DMS53 (cell line): ENCODE results near the gene RCE1.

Experiments
- DNase-seq: peaks from one replicate; lab custom pipeline; 2025; lab: John Stamatoyannopoulos, UW

Gene RCE1

DNA sequence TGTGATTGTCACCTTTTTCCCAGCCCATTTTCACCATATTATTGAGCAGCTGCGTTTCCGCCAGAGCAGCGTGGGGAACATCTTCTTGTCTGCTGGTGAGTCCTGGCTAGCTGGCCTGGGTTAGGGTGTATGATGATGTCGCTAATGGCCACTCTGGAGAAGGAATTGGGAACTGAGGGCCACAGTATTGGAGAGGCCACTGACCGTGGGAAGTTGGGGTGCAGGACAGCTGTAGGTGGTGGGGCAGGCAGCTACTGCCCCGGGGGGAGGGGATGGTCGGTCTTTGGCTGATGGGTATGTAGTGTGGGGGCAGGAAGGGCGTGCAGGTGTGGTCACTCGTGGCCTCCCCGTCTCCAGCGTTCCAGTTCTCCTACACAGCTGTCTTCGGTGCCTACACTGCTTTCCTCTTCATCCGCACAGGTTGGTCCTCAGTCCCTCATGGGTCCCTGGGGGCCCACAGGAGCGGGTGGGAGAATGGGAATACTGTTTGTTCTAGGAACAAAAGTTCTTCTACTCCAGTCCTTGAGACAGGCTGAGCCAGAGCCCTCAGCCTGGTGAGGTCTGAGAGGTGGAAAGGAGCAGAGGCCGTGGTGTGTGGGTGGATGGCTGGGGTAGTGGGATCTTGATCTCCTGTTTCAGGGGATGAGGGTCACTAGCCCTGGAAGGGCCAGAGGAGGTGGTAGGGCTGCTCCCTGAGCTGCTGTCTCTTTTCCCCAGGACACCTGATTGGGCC is 2.1 kb downstream of the RCE1 start:
- DNase-seq, result no peak

DNA sequence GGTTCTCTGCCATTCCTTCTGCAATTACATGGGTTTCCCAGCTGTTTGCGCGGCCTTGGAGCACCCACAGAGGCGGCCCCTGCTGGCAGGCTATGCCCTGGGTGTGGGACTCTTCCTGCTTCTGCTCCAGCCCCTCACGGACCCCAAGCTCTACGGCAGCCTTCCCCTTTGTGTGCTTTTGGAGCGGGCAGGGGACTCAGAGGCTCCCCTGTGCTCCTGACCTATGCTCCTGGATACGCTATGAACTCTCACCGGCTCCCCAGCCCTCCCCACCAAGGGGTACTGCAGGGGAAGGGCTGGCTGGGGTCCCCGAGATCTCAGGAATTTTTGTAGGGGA is 2.6 kb downstream of the RCE1 start:
- DNase-seq, result no peak

DNA sequence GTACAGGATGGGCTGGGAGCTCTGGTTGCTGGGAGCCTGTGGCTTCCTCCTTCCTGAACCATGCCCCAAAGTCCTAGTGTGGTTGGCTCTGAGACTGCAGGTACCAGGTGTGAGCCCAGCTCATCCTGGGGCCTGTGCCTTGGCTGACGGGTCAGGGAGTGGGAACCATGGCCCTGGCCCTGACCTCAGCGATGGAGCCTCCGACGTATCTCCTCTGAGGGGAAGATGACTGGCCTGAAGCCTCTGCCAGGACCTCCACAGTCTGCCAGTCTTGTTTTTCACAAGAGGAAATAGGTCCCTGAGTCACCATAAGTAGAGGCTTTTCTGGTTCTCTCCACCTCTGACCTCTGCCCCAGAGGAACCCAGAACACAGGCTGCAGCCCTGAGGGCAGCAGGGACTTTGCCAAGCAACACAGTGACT is 3.4 kb downstream of the RCE1 start:
- DNase-seq, result no peak

DNA sequence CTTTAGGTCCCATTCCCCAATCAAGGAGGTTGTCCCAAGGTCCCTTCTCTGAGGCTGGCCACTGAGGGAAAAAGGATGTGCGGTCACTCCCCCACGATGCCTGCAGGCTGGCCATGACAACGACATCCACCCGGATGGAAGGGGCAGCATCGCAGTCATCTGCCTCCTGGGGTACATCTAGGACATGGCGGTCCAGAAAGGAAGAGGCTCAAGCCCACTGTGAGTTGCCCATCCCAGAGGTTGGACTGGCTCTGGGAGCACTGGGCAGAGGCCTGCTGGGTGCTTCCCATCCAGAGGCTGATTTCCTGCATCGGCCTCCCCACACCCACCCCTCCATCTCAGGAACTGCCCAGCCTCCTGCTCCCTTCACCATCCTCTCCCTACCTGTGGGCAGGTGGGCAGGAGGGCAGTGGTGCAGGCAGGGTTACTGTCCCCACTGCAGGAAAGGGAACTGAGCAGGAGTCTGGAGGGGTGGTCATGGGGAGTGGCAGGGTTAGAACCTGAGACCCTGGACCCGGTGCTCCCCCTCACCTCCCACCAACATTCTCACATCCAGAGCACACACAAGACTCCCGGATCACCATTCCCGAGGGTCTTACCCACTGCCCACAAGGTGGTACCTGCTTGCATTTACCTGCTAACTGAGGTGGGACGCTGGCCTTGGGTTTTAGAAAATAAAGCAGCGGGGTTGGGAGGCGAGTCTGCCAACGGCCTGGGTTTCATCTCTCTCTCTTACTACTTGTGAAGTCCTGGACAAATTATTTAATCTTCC is 4.4 kb downstream of the RCE1 start:
- DNase-seq, result no peak

DNA sequence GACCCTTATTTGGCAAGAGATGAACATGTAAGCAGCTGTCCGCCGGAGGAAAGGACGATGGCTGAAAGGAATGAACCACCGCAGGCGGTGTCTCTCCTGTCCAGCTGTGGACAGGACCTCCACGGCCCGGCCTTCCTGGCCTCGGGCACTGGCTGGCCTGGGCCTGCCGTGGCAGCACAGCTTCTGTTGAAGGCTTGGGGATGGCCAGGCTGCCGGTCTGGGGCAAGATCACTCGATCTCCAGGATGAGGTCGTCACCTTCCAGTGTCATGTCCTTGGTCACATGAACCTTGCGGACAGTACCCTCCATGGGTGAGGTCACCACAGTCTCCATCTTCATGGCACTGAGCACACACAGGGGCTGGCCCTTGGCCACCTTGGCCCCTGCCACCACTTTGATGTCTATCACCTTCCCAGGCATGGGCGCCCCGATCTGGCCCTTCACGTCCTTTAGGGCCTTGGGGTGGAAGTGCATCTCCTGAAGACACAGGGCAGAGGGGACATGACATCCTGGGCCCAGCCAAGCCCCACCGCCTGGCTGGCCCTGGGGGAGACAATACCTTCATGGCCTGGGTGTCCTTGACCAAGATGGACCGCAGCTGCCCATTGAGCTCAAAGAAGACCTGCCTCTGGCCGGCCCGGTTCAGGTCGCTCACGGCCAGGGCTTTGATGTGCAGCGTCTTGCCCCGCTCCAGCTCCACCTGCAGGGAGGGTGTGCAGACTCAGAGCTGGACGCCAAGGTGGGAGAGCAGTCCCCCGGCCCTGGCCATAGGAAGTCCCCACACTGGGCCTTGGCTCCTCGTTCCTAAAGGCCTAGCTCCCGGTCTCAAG is 5.6 kb downstream of the RCE1 start:
- DNase-seq, result no peak

DNA sequence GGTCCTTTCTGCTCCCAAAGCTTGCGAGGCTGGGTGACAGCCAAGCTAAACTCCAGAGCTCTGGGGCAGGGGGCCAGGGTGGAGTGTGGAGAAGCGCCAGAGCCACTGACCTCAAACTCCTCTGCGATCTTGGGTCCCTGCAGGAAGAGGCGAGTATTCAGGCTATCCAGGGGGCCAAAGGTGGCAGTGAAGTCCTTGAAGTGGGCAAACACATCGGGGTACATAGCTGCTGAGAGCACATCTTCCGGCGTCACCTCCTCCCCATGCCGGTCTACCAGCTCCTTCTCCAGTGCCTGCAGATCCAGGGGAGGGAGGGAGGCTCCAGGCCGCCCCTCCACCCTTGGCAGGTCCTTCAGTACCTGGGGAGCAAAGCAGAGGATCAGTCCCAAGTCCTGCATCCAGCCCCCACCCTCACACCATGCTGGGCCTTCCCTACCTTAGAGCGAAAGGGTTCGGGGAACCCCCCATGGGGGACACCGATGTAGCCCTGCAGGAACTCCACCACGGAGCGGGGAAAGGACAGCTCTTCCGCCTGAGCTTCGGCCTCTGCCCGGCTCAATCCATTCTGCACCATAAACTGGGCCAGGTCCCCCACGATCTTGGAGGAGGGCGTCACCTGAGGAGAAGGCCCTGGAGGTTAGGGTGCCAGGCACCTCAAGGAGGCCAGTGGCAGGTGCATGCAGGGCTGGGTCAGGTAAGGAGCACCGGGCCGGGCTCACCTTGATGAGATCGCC is 6.4 kb downstream of the RCE1 start:
- no peak for DNase-seq

DNA sequence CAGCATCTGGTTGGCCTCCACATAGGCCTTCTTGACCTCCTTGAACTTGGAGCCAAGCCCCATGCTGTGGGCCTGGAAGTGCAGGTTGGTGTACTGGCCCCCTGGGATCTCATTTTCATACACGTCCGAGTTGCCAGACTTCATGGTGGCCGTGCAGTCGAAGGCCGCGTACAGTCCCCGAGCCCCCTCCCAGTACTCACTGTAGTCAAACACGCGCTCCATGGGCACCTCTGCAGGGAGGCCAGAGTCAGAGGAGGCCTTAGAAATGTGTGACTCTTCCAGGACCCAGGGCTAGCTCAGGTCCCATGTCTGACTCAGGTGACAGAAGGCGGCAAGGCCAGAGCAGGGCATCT is 7.0 kb downstream of the RCE1 start:
- no peak for DNase-seq

DNA sequence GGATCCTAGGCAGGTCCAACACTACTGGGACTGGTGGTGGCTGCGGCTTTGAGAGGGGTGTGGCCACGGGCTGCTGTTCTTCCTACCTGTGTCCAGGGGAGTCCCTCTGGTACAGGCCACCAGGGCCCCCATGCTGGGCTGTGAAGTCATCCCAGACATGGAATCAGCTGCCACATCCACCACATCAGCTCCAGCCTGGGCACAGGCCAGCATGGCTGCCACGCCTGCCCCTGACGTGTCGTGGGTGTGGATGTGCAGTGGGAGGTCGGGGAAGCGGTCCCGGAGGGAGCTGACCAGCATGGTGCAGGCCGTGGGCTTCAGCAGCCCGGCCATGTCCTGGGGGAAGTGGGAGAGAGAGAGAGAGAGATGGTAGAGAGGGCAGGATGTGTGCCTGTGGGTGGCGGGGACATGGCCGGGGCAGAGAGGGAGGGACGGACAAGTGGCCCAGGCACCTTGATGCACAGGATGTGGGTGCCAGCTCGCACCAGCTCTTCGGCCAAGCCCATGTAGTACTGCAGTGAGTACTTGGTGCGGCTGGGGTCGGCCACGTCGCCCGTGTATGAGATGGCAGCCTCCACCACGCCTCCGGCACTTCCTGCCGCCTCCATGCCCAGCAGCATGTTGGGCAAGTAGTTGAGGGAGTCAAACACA is 7.5 kb downstream of the RCE1 start:
- DNase-seq, result no peak

DNA sequence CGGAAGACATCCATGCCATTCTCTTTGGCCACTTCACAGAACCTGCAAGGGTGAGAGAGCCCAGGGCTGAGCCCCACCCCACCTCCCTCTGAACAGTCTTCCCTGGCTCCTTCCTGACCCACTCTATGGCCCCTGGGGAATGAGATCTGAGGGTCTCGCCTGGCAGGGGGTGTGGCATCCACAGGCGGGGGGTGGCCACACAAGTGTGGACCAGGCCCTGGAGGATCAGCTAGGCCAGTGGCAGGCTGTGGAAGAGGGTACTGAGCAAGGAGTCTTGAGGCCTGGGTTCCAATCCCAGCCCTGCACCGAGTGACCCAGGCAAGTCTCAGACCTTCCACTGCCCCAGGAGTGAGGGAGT is 8.0 kb downstream of the RCE1 start:
- no peak for DNase-seq

DNA sequence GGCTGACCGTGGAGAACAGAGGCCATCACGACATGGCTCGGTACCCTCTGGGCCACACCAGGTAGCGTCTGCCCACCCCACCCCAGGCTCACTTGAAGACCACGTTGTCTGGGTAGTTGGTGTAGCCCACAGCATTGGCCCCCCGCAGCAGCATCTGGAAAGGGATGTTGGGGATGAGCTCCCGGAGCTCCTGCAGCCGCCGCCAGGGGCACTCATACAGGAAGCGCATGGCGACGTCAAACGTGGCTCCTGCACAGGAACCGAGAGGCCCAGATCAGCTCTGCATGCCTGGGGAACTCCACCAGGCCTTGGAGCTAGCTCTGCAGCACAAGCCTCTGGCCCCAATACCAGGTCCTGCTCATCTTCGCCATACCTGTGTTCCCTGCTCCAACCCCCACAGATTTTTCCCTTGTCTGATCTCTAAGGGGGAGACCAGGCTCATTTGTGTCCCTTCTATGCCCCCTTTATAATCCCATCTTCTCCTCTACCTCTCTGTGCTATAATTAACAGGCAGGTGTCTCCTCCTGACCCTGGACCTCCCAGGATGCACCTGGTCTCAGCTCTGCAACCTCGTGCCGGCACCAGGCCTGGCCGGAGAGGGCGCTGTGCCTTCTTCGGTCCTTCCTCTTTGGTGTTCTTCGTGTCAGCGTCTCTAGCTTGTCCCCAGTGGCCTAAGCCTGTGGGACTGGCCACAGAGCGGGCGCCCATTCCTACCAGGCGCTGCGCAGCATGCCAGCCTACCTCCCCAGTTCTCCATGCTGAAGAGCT is 8.6 kb downstream of the RCE1 start:
- DNase-seq, result peak; percentile 58

DNA sequence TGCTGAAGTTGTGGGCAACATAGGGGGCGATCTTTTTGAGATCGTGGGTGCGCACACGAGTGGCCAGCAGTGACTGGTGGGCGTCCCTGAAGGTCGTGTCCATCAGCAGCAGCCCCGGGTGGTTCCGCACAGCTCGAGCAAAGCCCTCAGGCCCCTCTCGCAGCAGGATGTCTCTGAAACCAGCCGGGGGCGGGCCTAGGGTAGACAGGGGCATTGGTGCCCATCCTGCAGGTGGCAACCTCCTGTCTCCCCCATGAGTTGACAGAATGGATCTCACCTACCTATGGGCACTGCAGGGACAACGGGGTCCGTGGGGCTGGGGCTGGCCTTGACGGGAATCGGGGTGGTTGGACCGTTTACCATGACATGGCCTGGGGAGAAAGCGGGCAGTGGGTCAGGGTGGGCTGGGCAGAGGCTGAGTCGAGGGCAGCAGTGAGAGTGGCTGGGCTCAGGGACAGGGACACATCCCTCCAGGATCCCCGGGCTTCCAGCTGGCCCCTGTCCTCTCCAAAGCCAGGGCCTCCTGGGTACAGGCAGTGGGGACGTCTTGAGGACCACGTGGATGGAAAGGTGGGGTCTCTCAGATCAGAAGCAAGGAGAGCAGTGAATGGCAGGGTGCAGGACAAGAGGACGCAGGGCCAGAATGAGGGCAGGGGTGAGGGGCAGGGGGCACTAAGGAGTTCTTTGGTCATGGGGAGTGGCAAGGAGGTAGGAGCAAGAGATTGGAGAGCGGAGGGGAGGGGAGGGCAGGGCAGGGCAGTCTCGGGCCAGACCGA is 9.4 kb downstream of the RCE1 start:
- no peak for DNase-seq

DNA sequence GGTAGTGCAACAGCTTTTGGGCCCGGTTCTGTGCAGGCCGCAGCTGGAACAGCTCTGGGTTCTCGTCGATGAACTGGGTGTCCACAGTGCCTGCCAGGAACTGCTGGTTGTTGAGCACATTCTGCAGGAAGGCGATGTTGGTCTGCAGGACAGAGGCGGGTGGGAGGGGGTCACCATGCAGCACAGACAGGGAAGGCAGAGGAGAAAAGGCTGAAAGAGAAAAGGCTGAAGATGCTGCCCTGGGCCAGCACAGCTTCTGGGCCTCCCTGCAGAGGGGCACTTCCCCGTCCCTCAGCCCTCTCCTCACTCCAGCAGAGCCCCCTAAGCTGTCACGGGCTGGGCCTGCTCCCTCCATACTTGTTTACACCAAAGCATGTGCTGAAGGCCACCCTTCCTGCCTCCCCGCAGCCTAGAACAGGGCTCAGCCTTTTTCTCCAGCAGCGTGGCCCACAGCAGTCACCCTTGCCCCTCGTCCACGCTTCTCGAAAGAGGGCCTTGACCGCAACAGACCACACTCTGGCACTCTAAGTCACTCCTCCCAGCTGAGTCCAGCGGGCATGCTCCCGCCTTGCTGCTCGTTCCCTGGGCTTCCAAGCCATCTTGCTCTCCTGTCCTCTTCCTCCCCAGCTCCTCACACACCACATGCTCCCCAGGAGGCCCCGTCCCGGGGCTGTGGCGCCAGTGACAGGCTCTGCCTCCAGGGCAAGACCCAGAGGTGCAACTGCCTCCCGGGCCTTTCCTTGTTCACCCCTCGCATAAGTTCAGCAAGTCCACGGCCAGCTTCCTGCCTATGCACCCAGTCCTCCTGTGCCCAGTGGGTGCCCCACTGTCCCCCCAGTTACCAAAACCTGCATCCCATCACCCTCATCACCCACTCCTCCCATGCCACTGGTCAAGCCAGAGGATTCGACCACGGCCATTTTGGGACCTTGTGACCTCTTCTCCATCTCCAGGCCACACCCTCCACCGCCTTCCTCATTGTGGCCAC is 10.3 kb downstream of the RCE1 start:
- DNase-seq, result no peak

DNA sequence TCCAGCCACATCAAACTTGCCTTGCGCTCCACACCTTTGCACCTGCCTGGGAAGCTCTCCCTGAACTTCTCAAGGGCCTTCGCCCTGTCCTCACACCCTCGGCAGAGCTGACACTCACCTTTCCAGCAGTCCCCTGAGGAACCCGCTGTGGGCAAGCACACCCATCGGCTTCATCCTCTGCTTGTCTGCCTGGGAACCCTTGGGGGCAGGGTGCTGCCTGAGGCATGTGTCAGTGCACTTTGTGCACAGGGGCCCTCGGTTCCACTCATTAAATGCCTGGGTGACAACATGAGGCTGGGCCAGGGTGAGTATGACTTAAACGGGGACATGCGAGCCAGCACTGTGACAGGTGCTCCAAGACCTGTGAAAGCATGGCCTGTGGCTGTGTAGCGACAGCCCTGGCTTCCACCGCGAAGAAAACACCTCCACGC is 11.0 kb downstream of the RCE1 start:
- no peak for DNase-seq

DNA sequence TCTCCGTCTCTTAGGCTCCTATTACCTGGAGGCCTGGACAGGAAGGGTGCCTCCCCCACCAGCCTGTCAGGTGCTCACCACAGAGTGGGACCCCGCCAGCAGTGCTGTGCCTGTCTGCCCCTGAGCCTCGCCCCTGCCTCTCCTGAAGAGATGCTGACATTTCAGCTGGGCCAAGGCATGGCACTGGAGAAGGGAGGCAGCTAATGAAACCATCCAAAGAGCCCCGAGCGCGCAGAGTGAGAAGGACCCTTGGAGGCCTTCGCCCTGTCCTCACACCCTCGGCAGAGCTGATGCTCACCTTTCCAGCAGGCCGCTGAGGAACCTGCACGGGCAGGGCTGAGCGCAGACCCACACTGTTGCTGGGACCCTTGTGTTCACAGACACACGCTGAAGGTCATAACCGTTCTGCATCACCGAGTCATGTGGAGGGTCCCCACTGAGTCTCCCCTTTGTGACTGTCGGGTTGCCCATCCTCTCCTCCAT is 11.5 kb downstream of the RCE1 start:
- DNase-seq, result no peak

DNA sequence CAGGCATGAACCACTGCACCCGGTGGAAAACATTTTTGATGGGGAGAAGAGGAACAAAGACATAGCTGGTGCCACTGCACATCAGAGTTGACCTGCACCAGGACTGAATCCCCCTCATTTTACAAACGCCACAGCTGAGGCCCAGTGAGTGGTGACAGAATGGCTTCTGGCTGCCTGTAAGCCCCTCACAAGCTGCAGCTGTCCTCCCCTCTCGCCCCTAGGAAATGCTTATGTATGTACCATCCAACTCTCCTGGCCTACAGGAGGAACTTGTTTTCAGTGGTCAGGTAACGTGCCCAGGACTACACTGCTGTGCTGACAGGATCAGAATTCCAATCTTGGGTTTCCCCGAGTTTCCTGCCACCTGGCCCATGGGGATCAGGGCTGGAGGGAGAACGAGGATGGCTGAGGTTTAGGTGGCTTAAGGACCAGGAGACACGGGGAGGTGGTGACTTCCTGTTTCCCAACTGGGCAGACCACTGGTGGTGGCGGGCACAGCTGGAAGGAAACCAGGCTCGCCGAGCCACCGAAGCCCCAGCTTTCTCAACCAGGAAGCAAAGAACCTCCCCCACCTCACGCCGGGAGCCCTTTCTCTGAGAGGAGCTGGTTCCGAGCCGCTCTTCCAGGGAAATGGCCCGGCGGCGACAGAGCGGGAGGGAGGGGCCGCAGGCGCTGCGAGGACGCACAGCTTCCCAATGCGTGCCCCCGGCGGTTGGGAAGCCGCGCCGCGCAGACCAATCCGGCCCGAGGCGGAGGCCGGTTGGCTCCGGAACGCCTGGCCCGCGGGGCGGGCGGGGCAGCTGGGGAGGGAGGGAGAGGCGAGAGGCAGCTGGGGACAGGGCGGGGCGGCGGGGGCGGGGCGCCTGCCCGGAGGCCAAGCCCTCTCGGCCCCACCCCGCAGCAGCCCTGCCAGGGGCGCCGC is 12.6 kb downstream of the RCE1 start:
- peak; percentile 99 for DNase-seq

DNA sequence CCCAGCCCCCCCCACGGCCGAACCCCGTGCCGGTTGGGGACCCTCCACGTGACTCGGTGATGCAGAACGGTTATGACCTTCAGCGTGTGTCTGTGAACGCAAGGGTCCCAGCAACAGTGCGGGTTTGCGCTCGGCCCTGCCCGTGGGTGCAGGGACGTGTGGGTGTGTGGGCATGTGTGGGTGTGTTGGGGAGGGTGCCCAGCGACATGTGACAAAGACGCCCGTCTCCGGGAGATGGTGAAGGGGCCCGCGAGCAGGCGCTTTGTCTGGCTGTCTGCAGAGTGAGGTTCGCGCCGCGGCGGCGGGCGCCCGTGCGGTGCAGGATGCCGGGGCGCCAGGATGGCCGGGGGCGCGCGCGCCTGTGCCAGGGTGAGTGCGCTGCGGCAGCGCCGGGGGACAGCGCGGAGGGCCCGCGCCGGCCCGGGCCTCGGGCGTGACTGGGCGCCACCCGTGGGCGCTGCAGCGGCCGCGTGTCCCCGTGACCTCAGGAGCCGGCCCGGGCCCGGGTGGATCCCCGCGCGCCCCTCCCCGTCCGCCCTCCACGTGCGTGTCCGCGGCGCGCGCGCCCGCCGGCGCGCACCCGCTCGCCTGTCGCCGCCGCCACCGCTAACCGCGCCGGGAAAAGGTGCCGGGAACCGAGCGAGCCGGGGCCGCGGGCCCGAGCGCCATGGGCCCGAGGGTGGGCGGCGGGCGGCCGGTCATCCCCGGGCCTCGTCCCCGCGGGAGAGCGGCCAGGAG is 13.4 kb downstream of the RCE1 start, which contains the start of gene LRFN4:
TSS of gene LRFN4 (plus strand) at position 569 of the 738 bp plus-strand sequence. CDS start 681 bp downstream, outside the sequence.
- DNase-seq, result peak; percentile 91
